GM12864 (cell line): ENCODE measurements around the gene TEAD1.

ENCODE experiments used
- DNase-seq: peaks from one replicate; pipeline ENCODE4 v3.0.0-alpha.2; 2011; ENCODE audit warnings: low read depth
- H3K4me3 ChIP-seq: 2 replicates; pipeline ENCODE4 v1.5.1; 2011; ENCODE audit warnings: mild to moderate bottlenecking, low read depth, low read length, control low read depth
- TF ChIP-seq, protein P1 (sequence below): IDR thresholded peaks from 2 replicates; pipeline ENCODE4 v1.5.1; 2011; ENCODE audit warnings: low read depth, mild to moderate bottlenecking, moderate library complexity, low read length, control low read depth, inconsistent platforms; ENCODE audit errors: missing control alignments

TEAD1 gene

GRCh38 chr11:12728417-12728816 is 54.2 kb downstream of the TEAD1 start:
- TF ChIP-seq, protein P1, sequence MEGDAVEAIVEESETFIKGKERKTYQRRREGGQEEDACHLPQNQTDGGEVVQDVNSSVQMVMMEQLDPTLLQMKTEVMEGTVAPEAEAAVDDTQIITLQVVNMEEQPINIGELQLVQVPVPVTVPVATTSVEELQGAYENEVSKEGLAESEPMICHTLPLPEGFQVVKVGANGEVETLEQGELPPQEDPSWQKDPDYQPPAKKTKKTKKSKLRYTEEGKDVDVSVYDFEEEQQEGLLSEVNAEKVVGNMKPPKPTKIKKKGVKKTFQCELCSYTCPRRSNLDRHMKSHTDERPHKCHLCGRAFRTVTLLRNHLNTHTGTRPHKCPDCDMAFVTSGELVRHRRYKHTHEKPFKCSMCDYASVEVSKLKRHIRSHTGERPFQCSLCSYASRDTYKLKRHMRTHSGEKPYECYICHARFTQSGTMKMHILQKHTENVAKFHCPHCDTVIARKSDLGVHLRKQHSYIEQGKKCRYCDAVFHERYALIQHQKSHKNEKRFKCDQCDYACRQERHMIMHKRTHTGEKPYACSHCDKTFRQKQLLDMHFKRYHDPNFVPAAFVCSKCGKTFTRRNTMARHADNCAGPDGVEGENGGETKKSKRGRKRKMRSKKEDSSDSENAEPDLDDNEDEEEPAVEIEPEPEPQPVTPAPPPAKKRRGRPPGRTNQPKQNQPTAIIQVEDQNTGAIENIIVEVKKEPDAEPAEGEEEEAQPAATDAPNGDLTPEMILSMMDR: no peak
- no peak overlapping the region for H3K4me3 ChIP-seq
- DNase-seq: no peak

DNA sequence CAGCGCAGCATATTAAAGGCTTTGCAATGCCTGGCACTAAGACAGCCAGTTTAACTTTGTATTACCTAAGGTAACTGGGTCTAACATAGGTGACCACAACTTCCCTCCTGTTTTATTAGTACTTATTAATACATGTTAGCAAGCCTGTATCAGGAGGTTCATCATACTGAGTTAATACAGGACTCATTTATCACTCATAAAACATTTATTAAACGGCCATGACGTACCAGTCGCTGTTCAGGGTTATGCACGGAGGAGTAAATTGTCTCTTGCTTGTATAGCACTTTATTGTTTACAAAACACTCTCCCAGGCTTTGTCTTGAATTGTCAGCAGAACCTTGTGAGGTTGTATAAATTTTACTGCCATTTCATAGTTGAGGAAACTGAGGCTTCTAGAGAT is 55.7 kb downstream of the TEAD1 start:
- TF ChIP-seq, protein P1: no peak
- no peak for DNase-seq
- no peak overlapping the region for H3K4me3 ChIP-seq

DNA sequence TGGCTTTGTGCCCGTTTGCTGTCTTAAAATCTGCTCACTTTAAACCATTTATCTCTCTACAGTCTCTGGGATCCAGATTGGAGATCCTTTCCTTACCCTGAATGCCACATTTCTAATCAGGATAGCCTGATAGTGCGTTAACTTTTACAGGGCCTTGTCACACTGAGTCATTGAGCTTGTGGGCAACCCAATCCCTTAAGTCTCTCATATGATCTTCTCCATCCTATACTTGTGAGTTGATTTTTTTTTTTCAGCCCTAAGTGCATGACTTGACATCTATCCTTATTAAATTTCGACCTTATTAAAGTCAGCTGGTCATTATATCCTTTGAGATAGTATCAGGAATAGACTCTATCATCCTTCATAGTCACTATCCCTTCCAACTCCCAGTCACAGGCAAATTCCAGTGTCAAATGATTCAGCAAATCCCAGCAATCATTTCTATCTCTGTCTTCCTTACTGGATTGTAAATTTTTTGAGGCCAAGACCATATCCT is 57.7 kb downstream of the TEAD1 start:
- DNase-seq: no peak
- TF ChIP-seq, protein P1: no peak
- no peak overlapping the region for H3K4me3 ChIP-seq

- TF ChIP-seq, protein P1: no peak
- no peak for DNase-seq
- no peak overlapping the region for H3K4me3 ChIP-seq
These were observed 58.9 kb downstream of the TEAD1 start for GRCh38 chr11:12733091-12733490.

DNA sequence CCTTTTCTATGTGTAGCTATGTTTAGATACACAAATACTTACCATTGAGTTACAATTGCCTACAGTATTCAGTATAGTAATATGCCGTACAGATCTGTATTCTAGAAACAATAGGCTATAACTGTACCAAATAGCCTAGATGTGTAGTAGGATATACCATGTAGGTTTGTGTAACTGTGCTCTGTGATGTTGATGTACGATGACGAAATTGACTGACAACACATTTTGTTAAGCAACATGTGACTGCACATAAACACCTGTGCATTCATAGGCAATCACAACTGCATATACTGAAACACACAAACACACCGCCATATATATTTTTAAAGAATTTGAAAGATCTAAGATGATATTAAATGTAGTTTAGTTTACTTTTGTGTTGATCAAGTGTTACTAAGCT is 60.4 kb downstream of the TEAD1 start:
- no peak overlapping the region for H3K4me3 ChIP-seq
- DNase-seq: no peak
- TF ChIP-seq, protein P1: no peak

GRCh38 chr11:12735262-12735661 is 61.0 kb downstream of the TEAD1 start:
- no peak for DNase-seq

DNA sequence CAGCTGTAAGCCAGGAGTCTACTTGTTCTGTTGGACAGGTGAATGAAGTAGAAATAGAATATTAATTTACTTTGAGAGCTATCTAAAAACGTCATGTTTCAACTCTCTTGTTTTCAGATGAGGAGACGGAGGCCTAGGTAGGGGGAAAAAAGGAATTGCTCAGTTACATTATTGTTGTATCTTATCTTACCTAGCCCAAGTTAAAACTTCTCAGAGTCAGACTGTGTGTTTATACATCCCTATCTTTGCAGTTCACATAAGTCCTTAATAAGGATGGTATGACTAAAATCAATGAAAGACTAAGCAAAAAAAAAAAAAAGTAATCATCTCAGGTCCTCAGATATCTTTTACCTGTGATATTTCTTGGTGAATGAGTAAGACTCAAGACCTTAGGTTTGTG is 62.8 kb downstream of the TEAD1 start:
- H3K4me3 ChIP-seq: no peak overlapping the region
- TF ChIP-seq, protein P1: no peak
- DNase-seq: no peak

More at GRCh38 chr11:12735262-12735661, 61.0 kb downstream of the TEAD1 start:
- TF ChIP-seq, protein P1: no peak
- no peak overlapping the region for H3K4me3 ChIP-seq
